RPMI7951 (cell line): ENCODE results near the gene PLA2R1. TPM values are rescaled to one million over a fixed set of nuclear protein-coding genes. Genes with fewer than 3 reads are reported as not detected.

Source experiments
- DNase-seq: peaks from one replicate; pipeline ENCODE4 v3.0.0-alpha.2; 2012; ENCODE audit warnings: low read depth
- total RNA-seq: library from RNA; depleted of rRNA; stranded (reverse); fragments of >200 nt; shearing (Covaris generic); gene quantifications from 2 replicates; pipeline ENCODE4 v1.2.3, GENCODE V29; 2014

The PLA2R1 gene
- total RNA-seq, 1 experiment from 2014 or later = 7.6 TPM

DNA sequence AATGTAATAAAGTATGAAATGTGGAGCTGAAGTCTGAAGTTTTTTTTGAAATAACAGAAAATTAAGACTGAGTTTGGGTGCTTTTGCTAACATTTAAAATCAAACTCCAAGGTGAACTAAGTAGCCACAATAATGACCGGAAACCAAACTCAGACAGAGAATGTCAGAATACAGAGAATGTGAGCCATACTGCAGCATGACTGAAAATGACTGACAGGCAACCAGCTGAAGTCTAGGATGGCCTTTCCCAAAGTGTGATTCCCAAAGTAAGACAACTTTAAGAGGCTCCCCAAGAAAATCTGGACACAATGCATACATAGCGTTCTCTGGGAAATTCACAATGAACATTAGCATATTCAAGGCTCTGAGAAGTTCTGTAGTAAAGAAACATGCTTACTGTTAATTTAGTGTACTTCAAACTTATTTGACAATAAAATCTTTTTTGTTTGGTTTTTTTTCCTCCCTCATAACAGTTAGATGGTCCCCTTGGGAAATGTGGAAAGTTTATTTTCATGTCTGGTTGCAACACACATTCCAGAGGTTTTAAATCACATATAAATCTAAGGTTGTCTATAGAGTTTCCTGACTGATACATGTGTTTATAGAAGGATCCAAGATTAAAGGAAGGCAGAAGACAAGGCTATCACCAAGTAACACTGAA lies 28.6 kb downstream of the PLA2R1 start:
- DNase-seq = peak; percentile 59

DNA sequence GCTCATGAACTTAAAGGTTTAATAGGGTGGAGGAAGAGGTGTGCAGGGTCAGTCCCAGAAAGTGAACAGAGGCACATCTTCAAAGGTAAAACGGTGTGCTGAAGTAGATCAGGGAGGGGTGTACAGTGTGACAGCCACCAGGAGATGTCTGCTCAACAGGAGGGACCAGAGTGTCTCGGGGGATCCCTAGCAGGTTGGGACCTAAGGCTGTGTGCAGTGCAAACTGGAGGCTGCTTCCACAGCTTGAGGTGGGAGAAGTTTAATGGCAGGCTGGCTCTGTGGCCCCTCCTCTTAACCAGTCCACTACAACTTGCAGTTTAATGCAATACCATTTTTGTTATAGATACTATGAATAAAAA lies 33.2 kb downstream of the PLA2R1 start:
- no peak for DNase-seq

DNA sequence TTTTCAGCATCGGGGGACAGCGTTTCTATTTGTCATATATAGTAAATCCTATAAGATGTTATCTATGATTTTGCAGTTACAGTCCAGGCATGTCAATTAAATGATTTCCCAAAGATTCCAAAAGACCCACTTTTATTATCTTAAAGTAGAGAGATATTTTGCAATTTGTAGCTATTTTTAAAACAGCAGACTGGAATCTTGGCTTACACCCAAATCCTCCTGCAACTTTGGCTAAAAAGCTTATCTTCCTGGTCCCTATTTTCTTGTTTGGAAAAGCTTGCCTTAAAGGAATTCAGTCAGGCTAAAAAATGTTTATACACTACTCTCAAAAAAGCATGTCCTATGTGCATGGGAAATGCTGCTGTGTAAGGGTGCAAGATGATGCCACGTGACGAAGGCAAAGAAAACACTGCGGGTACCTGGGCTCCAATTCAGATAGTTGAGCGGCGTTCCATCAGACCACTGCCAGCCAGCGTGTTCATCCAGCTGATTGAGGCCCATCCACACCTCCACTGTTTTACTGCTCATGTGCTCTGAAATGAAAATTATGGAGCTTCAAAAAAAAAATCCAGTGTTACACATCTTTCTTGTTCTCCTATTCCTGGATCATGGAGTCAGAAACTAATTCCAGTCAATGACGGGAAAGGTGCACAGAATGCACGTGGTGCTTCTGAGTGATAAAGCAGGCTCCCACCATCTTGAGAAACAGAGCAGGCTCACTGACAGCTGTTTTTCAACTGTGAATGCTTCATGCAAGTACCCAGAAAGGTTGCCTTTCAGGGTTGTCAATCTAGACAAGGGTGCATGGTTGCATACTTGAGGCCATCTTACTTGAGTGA lies 33.8 kb downstream of the PLA2R1 start:
- DNase-seq = peak; percentile 31

DNA sequence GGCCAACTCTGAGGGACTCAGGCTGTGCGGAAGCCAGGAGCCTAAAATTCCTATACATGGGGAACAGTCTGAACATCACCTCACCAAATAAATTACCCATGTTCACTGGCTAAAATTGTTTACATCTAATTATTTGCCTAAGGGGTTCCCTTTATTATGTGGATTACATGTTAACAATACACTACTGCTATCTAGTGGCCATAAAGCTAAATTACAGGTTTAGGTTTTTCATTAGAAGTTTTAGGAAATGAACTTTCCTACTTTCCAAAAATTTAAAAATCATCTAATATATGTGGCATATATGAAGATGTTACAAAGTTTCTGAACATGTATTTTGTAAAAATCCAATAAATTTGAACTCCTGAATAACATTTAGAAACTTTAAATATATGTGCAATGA lies 40.3 kb downstream of the PLA2R1 start:
- DNase-seq = no peak

DNA sequence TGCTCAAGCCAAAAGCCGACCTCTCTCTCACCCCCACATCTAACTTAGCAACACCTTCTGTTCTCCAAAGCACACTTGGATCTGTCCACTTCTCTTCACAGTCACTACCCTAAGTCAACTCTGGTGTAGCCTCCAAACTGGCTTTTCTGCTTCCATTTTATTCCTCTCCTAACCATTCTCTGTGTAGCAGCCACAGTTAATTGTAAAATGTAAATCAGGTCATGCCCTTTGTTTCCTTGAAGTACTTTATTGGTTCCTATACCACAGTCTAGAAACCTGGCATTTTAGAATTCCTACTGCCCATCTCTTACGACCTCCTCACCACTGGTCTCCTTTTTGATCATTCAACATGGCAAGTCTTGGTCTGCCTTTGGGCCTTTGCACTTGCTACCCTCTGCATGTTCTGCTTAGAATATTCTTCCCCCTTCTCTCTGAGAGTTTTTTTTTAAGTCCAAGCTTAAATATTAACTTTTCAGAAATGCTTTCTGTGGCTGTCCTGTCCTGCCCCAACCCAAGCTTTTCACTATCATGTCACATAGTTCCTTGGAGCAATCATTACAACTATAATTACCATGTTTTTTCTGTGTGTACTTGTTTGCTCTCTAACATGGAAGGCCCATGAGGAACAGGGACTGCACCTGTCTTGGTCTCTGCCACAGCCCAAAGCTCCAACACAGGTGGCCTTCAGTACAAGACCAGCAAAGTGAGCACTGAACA lies 42.9 kb downstream of the PLA2R1 start:
- no peak for DNase-seq

DNA sequence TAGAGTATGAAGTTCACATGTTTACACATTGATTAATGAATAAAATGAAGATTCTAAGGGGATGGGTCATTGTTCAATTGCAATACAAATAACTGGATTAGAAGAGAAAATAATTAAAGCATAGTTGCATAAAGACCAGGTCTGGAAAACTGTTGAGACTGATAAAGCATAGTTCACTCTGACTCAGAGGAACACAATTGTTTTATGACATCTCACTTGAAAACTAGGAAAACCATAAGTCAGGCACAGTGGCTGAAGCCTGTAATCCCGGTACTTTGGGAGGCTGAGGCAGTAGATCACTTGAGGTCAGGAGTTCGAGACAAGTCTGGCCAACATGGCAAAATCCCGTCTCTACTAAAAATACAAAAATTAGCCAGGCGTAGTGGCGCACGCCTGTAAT lies 46.7 kb downstream of the PLA2R1 start:
- DNase-seq = no peak

DNA sequence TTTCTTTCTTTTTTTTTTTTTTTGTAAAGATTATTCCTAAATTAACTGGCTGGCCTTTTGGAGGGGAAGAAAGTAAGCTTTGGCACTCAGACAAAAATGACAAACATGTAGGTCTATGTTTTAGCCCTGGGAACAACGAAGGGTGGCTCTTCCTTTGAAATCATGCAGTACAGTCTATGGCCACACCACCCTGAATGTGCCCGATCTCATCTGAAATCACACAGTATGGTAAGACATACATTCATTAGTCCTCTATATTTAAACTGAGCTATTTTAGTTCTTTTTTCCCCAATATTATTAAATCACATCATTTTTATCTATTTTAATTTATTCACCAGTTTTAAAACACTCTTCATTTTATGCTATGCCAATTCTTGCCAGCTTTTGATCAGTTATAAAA lies 48.2 kb downstream of the PLA2R1 start:
- DNase-seq = no peak

DNA sequence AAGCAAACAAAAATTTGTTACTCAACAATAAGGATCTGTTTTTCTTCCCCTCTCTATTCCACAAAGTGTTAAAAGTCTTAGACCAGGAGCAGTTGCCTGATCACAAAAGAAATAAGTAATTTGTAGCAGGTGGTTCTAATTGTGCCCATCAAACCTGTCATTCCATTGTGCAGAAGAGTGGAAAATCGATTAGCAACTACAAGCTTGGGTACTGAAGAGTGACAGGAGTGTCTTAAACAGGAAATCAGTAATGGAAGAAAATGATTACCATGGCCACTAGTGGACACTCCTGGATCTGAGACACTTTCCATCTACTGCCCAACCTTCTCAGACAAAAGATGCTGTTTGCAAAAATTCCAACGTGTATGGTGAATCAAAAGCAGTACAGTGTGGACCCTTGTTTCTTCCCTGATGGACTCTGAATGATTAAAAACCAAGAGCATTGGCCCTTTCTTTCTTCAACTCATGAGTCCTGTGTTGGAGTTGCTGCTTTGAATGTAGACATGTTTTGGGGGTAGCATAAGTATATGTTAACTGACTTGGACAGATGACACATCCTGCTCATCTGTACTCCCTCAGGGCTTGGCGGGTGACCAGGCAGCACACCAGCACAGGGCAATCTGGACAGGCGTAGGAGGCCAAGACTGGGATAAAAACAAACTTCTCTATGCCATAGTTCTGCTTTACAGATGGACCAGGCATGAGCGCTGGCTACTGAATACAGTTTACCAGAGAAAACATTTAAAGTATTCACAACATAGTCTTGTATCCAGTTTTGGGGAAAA lies 51.9 kb downstream of the PLA2R1 start:
- DNase-seq = peak; percentile 93

DNA sequence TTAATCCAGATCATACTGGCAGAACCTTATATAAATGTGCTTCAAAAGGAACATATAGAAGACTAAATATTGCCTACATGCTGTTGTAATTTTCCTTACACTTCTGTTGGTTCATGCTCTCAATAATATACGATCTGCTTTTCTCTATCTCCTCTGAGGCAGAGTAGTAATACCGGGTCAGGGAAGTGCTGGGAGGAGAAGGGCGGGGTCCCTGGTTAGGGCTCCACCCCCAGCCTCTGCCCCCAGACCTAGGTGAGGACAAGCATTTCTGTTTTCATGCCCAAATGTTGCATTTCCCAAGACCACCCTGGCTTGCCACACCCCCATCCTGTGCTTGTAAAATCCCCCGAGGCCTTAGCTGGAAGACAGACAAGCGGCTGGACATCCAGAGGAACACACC lies 55.3 kb downstream of the PLA2R1 start:
- no peak for DNase-seq

DNA sequence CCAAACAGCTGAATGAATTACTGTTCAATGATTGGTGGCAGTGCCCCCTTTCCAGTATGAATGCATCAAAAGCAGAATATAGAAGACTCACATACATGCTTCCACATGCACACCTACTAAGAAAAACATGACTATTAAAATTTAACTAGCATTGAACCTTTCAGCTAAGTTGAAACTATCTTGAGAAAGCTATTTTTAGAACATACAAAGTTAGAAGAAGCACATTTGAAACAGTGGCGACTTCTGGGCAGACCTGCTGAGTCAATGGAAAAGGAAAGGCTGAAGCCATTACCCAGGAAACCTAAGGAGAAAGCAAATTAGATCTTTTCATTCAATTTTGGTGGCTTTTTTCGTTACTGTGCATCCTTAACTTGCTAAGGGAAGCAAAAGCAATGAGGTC lies 55.9 kb downstream of the PLA2R1 start:
- DNase-seq = no peak

DNA sequence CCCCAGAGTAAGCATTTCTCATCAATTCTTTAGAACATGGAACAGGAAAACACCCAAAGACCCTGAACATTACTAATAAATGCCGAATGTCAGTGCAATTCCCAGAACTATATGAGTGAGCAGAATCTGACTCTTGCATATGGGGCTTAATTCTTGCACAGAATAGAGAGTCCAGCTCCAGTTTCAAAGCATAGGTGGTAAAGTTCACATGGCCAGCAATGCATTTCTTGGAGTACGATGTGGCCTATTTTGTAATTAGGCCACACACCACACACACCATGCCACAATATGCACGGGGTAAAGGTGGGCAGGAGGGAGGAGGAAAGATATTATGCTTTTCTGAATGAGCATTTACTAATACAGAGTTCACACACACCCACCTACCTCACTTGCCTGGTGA lies 56.5 kb downstream of the PLA2R1 start:
- DNase-seq = no peak

DNA sequence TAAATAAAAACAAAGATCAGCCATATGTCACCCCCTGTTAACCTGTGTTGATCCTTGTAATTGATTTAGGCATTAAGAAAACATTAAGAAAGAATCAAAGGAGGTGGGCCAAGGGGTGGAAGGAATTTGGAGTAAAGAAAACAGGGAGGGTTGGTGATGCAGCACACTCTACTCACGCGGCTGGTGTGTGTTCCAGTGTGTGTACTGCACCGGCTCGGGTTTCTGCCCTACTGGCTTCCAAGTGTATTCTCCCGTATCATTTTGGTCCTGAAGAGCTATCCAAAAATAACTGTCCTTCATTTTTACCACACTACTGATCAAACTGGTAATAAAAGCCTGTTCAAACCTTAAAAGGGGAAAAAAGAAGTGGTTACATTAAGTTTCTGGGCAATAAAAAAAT lies 56.9 kb downstream of the PLA2R1 start:
- no peak for DNase-seq

DNA sequence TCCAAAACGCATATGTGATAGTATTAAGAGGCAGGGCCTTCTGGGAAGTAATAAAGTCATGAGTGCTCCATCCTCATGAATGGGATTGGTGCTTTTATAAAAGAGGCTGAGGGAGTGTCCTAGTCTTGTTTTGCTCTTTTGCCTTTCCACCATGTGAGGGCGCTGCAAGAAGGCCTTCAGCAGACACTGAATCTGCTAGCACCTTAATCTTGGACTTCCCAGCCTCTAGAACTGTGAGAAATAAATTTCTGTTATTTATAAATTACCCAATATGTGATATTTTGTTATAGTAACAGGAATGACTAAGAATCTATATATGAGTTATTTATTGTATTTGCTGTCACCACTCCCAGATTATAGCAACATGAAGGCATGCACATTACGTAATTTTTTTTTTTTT lies 63.5 kb downstream of the PLA2R1 start:
- DNase-seq = peak; percentile 32

DNA sequence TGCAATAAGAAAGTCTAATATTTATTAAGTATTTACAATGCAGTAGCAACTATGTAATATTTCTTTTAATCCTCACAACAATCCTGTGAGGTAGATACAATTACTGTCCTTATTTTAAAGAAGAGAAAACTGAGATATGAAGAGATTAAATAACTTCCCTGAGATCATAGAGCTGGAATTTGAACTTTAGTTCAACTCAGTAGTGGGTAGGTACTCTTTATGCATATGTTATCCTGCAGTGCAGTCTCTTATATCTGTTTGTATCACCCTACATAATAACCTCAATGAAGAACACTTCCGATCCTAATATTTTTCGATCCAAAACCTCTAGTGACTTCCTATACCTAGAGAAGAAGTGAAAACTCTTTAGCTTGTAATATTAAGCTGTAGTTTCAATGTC lies 64.2 kb downstream of the PLA2R1 start:
- DNase-seq = no peak

DNA sequence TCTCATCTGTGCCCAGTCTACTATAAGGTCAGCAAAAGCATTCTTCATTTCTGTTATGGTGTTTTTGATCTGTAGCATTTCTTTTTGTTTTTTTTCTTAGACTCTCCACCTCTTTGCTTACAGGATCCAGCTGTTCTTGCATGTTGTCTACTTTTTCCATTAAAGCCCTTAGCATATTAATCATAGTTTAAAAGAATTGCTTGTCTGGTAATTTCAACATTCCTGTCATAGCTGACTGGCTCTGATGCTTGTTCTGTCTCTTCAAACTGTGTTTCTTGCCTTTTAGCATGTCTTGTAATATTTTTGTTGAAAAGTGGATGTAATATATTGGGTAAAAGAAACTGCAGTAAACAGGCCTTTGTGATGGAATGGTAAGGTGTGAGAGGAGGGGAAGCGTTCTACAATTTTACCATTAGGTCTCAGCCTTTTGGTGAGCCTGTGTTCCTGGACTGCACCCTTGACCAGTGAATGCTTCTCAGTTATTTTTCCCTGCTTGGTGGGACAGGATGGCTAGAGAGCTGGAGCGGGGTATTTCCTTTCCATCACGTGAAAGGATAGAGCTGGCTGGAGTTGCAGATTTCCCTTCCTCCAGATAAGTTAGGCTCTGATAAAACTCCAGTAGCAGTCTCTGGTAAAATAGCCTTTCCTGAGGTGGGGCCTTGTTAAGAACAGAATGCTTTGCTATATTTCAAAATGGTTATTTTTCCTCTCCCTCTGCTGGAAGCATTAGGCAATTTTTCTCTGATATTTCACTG lies 65.4 kb downstream of the PLA2R1 start:
- no peak for DNase-seq

DNA sequence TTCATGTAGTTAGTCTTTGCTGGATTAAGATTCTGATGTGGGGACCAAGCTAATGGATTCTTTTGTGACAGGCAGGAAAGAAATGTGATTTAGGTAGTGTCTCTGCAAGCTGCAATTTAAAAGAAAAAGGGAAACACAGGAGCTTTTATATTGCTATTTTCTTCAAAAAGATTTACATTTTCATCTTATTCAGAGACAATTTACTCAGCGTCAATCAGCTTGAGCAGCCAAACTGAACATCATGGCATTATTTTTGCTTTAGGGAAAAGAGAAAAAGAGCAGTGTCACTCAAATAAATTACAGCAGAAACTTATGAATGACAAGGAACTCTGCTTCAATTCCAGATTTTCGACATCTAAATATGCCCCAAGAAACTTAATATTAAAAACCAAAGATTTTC lies 67.4 kb downstream of the PLA2R1 start:
- DNase-seq = no peak

DNA sequence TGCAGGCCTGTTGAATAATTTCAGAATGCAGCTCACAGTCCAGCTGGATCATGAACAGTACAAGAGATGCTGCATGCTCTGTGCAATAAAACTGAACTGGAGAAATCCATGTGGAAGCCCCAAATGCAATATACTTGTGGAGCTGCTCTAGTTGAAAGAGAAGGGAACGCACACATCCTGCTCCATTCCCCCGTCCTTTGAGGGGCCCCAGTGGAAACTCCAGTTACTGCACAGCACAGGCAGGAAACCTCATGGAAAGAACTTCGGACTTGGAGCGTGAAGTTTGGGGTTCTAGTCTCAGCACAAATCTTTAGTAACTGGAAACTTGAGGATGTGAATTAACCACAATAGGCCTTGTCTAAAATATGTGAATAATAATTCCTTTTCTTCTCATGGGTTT lies 73.2 kb downstream of the PLA2R1 start:
- DNase-seq = no peak

DNA sequence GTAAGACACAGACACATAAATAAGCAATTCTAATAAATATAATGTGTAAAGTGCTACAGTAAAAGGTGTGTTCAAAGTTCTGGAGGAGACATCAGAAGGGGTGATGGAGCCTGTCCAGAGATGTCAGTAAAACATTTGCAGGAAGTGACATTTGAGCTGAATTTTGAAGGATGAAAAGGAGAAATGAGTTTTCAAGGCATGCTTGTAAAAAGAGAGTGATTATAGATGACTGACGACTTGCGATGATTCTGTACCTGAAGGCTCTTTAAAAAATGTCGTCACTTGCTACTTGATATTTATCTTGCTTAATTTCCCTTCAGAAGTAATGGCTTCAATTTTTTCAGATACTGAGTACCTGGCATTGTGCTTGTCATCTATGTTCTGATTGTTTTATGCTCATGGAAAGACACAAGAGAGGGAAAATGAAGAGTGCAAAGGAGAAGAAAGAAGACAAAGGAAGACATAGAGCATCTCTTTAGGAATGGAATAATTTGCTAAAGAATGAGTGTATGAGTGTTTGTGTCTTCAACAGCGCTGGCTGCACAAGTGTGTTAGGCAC lies 73.9 kb downstream of the PLA2R1 start:
- DNase-seq = no peak

DNA sequence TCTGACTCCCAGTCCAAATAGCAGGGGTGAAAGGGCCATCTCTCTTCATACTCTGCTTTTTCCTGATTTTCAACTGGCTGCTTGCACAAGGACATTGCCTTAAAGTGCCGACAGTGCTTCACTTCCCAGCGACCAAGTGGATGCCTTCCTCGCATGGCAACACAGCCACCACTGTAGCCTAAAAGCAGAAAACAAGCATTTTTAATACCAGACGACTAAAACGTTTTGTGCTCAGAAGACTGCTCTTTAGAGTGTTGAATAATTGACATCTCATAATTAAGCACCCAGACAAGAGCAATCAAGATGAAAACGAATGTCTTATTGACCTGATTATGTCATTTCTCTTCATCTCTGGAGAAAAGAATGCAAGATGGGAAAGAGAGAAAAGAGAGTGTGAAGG lies 75.2 kb downstream of the PLA2R1 start:
- DNase-seq = no peak

DNA sequence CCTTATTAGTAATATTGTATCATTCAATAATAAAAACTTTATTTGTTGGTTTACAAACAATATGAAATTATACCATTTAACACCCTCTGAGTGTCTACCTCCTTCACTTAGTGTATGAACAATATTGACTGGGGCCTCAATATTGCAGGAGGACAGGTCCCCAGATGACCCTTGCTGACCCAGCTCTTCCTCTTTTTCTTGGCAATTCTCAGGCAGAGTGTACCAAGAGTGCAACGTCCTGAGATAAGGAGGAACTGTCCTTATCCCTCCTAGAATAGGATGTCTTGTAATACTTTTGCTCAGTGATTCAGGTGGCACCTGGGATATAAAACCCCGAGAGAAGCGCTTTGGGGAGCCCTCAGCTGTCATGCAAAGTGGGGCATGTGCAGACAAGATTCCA lies 76.8 kb downstream of the PLA2R1 start:
- no peak for DNase-seq

DNA sequence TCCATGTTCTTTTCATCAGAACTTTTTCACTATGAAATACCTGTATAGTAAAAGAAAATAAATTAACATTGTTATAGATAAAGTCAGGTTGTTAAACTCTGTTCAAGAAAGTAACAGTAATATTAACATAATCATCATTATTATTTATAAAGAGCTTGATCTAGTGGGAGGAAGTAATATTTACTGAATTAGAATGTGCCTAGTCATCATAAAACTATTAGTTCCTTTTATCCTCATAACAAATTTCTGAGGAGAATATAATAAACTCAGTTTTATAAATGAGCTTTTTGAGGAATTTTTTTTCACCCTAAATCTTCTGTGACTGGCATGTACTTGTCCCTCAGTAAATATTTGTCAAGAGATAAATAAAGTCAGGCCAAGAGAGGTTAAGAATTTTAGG lies 78.4 kb downstream of the PLA2R1 start:
- no peak for DNase-seq
